NCI-H2107 treated with DMSO at 0.1 percent for 48 hours (cell line): ENCODE data around the gene RHOC.

Source experiments
- DNase-seq: peaks from one replicate; lab custom pipeline; 2025; ENCODE audit not compliant: unreplicated experiment; lab: John Stamatoyannopoulos, UW

Gene RHOC

GRCh38 chr1:112686835-112687234, 20.1 kb downstream of the RHOC start:
- no peak for DNase-seq

GRCh38 chr1:112686417-112686816, 20.5 kb downstream of the RHOC start:
- DNase-seq, result no peak

- DNase-seq, result no peak
Observed at GRCh38 chr1:112685913-112686312, 21.0 kb downstream of the RHOC start.

- no peak for DNase-seq
Observed at GRCh38 chr1:112678605-112679004, 28.3 kb downstream of the RHOC start.

- DNase-seq, result no peak
Observed at GRCh38 chr1:112677501-112677900, 29.4 kb downstream of the RHOC start.

- no peak for DNase-seq
Observed at GRCh38 chr1:112676543-112676942, 30.4 kb downstream of the RHOC start.

- DNase-seq, result no peak
Observed at GRCh38 chr1:112675728-112676381, 31.1 kb downstream of the RHOC start.

- peak; percentile 26 for DNase-seq
Observed at GRCh38 chr1:112674986-112675727, 31.8 kb downstream of the RHOC start.

- peak; percentile 73 for DNase-seq
Observed at GRCh38 chr1:112674440-112674985, 32.4 kb downstream of the RHOC start, which contains the start of gene MOV10. Gene MOV10 (plus strand): TSS chr1:112674659. CDS start chr1:112674913, 254 bp downstream.

GRCh38 chr1:112673592-112674439, 33.1 kb downstream of the RHOC start:
- DNase-seq, result peak; percentile 45

- DNase-seq, result no peak
Observed at GRCh38 chr1:112672842-112673241, 34.1 kb downstream of the RHOC start.

- DNase-seq, result no peak
Observed at GRCh38 chr1:112672009-112672408, 34.9 kb downstream of the RHOC start.

GRCh38 chr1:112666946-112667345, 40.0 kb downstream of the RHOC start:
- no peak for DNase-seq

- DNase-seq, result no peak
Observed at GRCh38 chr1:112665857-112666256, 41.1 kb downstream of the RHOC start.

- DNase-seq, result no peak
Observed at GRCh38 chr1:112651205-112651604, 55.7 kb downstream of the RHOC start.
